Stimulated activated CD4-positive, alpha-beta T cell treated with anti-CD3 and anti-CD28 coated beads, Interleukin-1b, Interleukin-23, amount 100 ng/mL, for 48 hours (primary cell): ENCODE results near the gene CCNA1.

Source experiments
- DNase-seq: peaks from one replicate; pipeline ENCODE4 v3.0.0-alpha.2; 2020

CCNA1 gene

DNA sequence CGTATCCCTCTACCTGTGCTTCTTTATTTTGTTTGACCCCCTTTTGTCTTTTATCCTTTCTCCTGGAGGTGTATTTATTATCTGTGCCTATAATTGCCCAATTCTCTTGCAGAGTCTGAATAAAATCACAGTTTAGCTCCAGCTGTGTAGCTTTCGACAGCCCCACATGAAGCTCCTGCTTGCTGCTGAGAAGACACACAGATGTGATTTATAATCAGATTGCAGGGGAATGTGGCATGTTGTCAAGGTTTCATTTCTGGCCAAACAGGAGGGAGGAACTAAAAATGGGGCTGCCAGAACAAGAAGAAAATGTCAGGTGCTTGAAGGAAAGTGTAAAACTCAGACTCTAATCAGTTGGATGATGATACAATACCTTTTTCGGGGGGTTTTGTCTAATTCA is 22.7 kb downstream of the CCNA1 start:
- DNase-seq = no peak

DNA sequence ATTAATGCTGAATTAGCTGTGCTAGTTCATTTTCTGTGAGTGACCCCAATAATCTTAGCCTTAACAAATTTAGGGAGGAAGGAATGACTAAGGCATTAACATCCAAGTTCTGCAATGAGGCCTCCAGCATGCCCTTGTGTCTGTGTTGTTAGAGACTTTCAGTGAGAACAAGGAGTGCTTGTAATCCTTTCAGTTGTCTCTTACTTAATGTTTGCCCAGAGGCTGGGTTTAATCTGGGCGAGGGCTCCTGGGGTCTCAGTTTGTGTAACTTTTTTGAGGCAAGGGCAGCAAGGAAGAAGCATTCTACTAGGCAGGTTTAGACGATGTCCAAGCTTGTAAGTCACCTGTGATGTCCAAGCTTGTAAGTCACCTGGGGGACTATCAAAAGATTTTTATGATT is 24.3 kb downstream of the CCNA1 start:
- DNase-seq = no peak

DNA sequence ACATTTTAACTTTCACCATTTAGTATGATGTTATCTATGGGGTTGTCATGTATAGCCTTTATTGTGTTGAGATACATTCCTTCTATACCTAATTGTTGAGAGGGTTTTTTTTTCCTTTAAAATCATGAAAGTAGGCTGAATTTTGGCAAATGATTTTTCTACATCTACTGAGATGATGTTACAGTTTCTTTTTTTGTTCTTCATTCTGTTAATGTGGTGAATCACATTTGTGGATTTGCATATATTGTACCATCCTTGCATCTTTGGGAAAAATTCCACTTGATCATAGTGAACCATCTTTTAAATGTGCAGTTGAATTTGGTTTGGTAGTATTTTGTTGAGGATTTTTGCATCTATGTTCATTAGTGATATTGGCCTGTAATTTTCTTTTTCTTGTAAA is 29.2 kb downstream of the CCNA1 start:
- no peak for DNase-seq

DNA sequence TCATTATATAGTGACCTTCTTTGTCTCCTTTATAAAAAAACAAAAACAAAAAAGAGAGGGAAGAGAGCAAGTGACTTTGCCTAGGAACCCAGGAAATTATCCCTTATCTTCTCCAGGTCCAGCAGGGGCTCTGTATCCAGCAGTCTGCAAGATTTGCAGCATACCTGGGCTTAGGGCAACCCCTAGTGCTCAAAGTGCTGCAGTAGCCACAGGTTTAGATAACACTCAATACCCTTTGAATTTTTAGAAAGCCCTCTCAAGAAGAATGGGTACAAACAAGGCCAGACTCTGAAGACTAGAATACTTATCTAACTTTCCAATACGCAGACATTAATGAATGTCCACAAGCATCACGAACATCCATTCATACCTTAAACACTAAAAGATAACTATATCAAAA is 43.2 kb downstream of the CCNA1 start:
- no peak for DNase-seq

DNA sequence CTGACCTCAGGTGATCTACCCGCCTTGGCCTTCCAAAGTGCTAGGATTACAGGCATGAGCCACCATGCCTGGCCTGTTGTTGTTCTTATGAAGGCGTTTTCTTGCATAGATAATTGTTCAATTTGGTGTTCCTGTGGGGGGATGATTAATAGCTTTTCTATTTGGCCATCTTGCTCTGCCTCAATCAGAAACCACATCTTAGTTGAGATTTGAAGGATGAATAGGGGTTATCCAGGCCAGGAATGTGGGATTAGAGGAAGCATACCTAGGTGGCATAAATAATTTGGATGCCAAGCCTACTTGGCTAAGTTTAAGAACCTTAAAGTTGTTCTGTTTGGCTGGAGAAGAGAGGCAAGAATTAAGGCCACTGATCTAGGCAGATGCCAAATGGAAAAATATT is 44.4 kb downstream of the CCNA1 start:
- no peak for DNase-seq

DNA sequence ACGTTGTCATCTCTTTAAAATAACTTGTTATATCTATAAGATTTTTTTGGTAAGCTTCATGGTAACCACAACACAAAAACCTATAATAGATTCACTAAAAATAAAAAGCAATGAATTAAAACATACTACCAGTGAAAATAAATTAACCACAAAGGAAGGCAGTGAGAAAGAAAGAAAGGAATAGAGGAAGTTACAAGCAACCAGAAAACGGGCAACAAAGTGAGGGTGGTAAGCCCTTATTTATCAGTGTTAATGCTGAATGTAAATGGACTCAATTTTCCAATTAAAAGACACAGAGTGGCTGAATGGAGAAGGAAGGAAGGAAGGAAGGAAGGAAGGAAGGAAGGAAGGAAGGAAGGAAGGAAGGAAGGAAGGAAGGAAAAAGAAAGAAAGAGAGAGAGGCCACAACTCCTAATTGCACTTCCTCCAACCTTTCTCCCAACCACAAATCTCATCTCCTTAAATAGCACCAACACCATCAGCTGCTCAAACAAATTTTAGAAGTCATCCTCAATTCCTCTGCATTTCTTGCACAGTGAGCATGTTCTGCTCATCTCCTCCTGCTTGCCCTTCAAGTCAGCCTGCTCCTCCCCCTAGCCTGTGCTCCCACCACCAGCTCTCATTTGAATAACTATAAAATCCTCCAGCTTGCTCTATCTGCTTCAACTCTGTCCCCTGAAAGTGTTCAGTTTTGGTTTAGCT is 48.6 kb downstream of the CCNA1 start:
- no peak for DNase-seq

DNA sequence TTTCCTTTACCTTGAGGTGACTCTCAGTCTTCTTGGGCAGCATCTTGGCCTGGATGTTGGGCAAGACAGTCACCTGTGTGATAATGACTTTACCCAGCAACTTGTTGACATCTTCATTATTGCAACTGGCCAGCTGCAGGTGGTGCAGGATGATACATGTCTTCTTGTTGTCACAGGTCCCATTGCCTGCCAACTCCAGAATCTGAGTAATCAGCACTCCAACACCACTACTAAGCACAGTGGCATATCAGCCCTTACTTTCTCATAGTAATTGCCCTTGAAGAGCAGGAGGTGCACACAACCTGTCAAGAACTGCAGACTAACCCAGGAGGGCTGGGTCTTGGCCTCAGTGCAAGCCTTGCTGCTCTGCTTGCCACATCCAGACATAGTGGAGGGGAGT is 57.8 kb downstream of the CCNA1 start:
- no peak for DNase-seq
